Measurements from ENCODE around the gene TMEM272. TPM values are rescaled to one million over a fixed set of nuclear protein-coding genes. Genes with fewer than 3 reads are reported as not detected.

Gene TMEM272
- polyA plus RNA-seq, 1 donor (not counting 4 experiments of a cell fraction or from before 2014, with no cell fraction given), result not detected

DNA sequence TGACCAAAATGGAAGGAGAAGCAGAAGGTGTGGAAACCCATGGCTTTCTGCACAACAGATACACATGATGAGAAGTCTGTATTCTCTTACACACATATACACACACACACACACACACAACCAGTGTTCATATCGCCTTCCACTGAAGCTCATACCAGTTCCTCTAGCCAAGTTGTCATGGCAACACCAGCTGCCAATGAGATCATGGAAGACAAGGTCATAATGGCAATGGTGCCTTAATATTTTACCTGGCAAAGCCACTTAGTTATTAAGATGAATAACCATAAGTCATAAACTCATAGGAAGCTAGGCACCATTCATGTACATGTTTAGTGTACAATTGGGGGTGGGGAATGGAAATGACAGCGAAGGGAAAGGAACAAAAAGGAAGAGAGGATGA, 38.4 kb downstream of the TMEM272 start:
- H3K4me1 ChIP-seq (ENCODE audit: control insufficient read depth, extremely low read depth, insufficient read depth, low read length), result peaks cover 23% of the 10 kb centered on the region
- H3K4me2 ChIP-seq (ENCODE audit: control insufficient read depth, extremely low read depth, insufficient read depth, low read depth, low read length), result no peak overlapping the region
- H3K4me3 ChIP-seq (ENCODE audit: control insufficient read depth in 2 of 3, extremely low read depth in 1 of 3, insufficient read depth in 2 of 3, low read depth in 1 of 3, low read length in 3 of 3), result no peak overlapping the region
- no peak overlapping the region for H3K9ac ChIP-seq (ENCODE audit: control insufficient read depth, extremely low read depth, insufficient read depth, low read length)
- H3K79me2 ChIP-seq (ENCODE audit: control insufficient read depth, insufficient read depth, low read length), result no peaks in the 10 kb centered on the region
- FAIRE-seq (no peak), DNase-seq (ENCODE audit: low read depth, low spot score) (no peak)
- no peak overlapping the region for H3K27ac ChIP-seq (ENCODE audit: control insufficient read depth, insufficient read depth, low read length)
- H3K9me1 ChIP-seq (ENCODE audit: control insufficient read depth, extremely low read depth, insufficient read depth, low read length), result no peaks in the 10 kb centered on the region
- no peak overlapping the region for H2AFZ ChIP-seq (ENCODE audit: control insufficient read depth, low read length)
- H4K20me1 ChIP-seq (ENCODE audit: control insufficient read depth, extremely low read depth, insufficient read depth, low read length), result no peaks in the 10 kb centered on the region
- H3K27me3 ChIP-seq (ENCODE audit: control insufficient read depth, extremely low read depth, insufficient read depth, low read length), result no peaks in the 10 kb centered on the region
- no peaks in the 10 kb centered on the region for H3K36me3 ChIP-seq (ENCODE audit: control insufficient read depth in 2 of 2, extremely low read depth in 1 of 2, insufficient read depth in 2 of 2, low read length in 2 of 2)
- TF ChIP-seq, protein P1, sequence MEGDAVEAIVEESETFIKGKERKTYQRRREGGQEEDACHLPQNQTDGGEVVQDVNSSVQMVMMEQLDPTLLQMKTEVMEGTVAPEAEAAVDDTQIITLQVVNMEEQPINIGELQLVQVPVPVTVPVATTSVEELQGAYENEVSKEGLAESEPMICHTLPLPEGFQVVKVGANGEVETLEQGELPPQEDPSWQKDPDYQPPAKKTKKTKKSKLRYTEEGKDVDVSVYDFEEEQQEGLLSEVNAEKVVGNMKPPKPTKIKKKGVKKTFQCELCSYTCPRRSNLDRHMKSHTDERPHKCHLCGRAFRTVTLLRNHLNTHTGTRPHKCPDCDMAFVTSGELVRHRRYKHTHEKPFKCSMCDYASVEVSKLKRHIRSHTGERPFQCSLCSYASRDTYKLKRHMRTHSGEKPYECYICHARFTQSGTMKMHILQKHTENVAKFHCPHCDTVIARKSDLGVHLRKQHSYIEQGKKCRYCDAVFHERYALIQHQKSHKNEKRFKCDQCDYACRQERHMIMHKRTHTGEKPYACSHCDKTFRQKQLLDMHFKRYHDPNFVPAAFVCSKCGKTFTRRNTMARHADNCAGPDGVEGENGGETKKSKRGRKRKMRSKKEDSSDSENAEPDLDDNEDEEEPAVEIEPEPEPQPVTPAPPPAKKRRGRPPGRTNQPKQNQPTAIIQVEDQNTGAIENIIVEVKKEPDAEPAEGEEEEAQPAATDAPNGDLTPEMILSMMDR (optimal IDR thresholded peaks at IDR 0.05 in 1 of 3, IDR thresholded peaks at IDR 0.05 in 1 of 3, conservative IDR thresholded peaks at IDR 0.05 in 1 of 3; ENCODE audit: extremely low read depth in 1 of 3, insufficient read depth in 2 of 3, low read length in 3 of 3), result no peak
- TF ChIP-seq EZH2 (IDR thresholded peaks at IDR 0.05; ENCODE audit: low read length), result no peak
- H3K9me3 ChIP-seq (ENCODE audit: control insufficient read depth, low read depth, low read length), result no peaks in the 10 kb centered on the region
- dilution Hi-C loops (cut with MboI; ENCODE audit: extremely low pct_ligation_motif_present, low sequenced_read_pairs), result no loop called here

DNA sequence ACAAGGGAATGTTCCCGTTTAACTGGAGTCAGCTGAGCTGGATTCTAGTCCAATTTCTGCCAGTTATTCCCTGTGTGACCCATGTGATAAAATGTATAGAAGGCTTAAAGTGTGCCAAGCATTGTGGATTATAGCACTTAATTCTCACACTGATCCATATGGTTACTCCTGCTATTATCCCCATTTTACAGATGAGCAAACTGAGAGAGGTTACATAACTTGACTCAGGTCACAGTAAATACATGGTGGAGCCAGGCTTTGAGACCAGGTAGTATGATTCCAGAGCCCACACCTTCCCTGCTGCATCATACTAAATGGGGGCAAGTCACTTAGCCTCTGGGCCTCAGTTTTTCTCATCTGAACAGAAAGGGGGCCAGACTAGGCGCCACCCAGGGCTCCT, 39.1 kb downstream of the TMEM272 start:
- H3K27me3 ChIP-seq (ENCODE audit: control insufficient read depth, extremely low read depth, insufficient read depth, low read length), result no peaks in the 10 kb centered on the region
- DNase-seq (ENCODE audit: low read depth, low spot score) (no peak), FAIRE-seq (no peak)
- H3K4me3 ChIP-seq (ENCODE audit: control insufficient read depth in 2 of 3, extremely low read depth in 1 of 3, insufficient read depth in 2 of 3, low read depth in 1 of 3, low read length in 3 of 3), result no peak overlapping the region
- no peaks in the 10 kb centered on the region for H3K9me3 ChIP-seq (ENCODE audit: control insufficient read depth, low read depth, low read length)
- H3K4me2 ChIP-seq (ENCODE audit: control insufficient read depth, extremely low read depth, insufficient read depth, low read depth, low read length), result no peak overlapping the region
- dilution Hi-C loops (cut with MboI; ENCODE audit: extremely low pct_ligation_motif_present, low sequenced_read_pairs), result no loop called here
- peaks cover 25% of the 10 kb centered on the region for H3K4me1 ChIP-seq (ENCODE audit: control insufficient read depth, extremely low read depth, insufficient read depth, low read length)
- TF ChIP-seq EZH2 (IDR thresholded peaks at IDR 0.05; ENCODE audit: low read length), result no peak
- TF ChIP-seq, protein P1 (optimal IDR thresholded peaks at IDR 0.05 in 1 of 3, IDR thresholded peaks at IDR 0.05 in 1 of 3, conservative IDR thresholded peaks at IDR 0.05 in 1 of 3; ENCODE audit: extremely low read depth in 1 of 3, insufficient read depth in 2 of 3, low read length in 3 of 3), result no peak
- H3K36me3 ChIP-seq (ENCODE audit: control insufficient read depth in 2 of 2, extremely low read depth in 1 of 2, insufficient read depth in 2 of 2, low read length in 2 of 2), result no peaks in the 10 kb centered on the region
- H2AFZ ChIP-seq (ENCODE audit: control insufficient read depth, low read length), result no peak overlapping the region
- no peak overlapping the region for H3K27ac ChIP-seq (ENCODE audit: control insufficient read depth, insufficient read depth, low read length)
- H3K9ac ChIP-seq (ENCODE audit: control insufficient read depth, extremely low read depth, insufficient read depth, low read length), result no peak overlapping the region
- H4K20me1 ChIP-seq (ENCODE audit: control insufficient read depth, extremely low read depth, insufficient read depth, low read length), result no peaks in the 10 kb centered on the region
- H3K9me1 ChIP-seq (ENCODE audit: control insufficient read depth, extremely low read depth, insufficient read depth, low read length), result no peaks in the 10 kb centered on the region
- H3K79me2 ChIP-seq (ENCODE audit: control insufficient read depth, insufficient read depth, low read length), result no peaks in the 10 kb centered on the region
